DND-41 (cell line): ENCODE results near the gene KLF4.
"Not testable (repeated sequence)": the region's sequence is repeated elsewhere in the genome, so short reads cannot be mapped to it uniquely, and the experiment has no call there.

ENCODE experiments used
- CTCF ChIP-seq: IDR thresholded peaks from 2 replicates; pipeline ENCODE4 v1.5.1; 2012; ENCODE audit warnings: borderline replicate concordance, low read length, moderate library complexity, mild to moderate bottlenecking; ENCODE audit not compliant: poor library complexity, severe bottlenecking; ENCODE audit errors: extremely low read depth
- EZH2 ChIP-seq: IDR thresholded peaks from 3 replicates; pipeline ENCODE4 v1.6.1; 2012; ENCODE audit warnings: borderline replicate concordance, low read depth, mild to moderate bottlenecking, moderate library complexity, low read length, inconsistent platforms; ENCODE audit not compliant: severe bottlenecking

GRCh38 chr9:107500421-107501200, 11.0 kb upstream of the KLF4 start:
- TF ChIP-seq CTCF, EZH2: not testable (repeated sequence)
